ENCODE results near the gene RHEBL1.
"Not testable (repeated sequence)": the region's sequence is repeated elsewhere in the genome, so short reads cannot be mapped to it uniquely, and the experiment has no call there.

The RHEBL1 gene

DNA sequence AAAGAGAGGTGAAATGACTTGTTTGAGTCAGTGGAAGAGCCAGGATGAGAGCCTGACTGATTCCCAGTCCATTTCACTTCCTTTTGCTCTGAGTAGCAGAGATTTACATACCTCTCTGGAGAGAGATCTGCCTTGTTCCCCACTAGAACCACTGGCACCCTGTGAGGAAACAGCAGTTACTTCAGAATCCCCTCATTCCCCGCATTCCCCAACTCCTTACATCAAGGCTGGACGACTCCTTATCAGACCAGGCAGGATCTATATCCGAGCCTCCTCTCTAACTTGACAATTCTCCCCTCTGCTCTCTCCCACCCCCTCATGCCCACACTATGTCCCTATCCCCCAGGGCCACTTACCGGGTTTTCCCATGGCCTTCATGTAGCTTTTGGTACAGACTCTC is 3.7 kb downstream of the RHEBL1 start:
- Histone ChIP-seq H3K4me1 (ENCODE audit: low read length) (peaks cover 14% of the 10 kb centered on the region), H4K20me1 (ENCODE audit: insufficient read depth, low read length) (no peaks in the 10 kb centered on the region), H2AFZ (ENCODE audit: low read depth, low read length) (no peak overlapping the region), H3K4me3 (ENCODE audit: low read length) (no peak overlapping the region), H3K4me2 (ENCODE audit: low read length) (no peak overlapping the region), H3K79me2 (ENCODE audit: low read length) (peaks cover 10% of the 10 kb centered on the region), H3K27me3 (ENCODE audit: low read depth, low read length) (no peaks in the 10 kb centered on the region), H3K9me3 (ENCODE audit: insufficient read depth, low read length) (no peaks in the 10 kb centered on the region), H3K27ac (ENCODE audit: low read length) (no peak overlapping the region), H3K36me3 (replicated peaks; ENCODE audit: low read depth, low read length) (no peaks in the 10 kb centered on the region), H3K9ac (ENCODE audit: low read length) (no peak overlapping the region)
- TF ChIP-seq, protein P1, sequence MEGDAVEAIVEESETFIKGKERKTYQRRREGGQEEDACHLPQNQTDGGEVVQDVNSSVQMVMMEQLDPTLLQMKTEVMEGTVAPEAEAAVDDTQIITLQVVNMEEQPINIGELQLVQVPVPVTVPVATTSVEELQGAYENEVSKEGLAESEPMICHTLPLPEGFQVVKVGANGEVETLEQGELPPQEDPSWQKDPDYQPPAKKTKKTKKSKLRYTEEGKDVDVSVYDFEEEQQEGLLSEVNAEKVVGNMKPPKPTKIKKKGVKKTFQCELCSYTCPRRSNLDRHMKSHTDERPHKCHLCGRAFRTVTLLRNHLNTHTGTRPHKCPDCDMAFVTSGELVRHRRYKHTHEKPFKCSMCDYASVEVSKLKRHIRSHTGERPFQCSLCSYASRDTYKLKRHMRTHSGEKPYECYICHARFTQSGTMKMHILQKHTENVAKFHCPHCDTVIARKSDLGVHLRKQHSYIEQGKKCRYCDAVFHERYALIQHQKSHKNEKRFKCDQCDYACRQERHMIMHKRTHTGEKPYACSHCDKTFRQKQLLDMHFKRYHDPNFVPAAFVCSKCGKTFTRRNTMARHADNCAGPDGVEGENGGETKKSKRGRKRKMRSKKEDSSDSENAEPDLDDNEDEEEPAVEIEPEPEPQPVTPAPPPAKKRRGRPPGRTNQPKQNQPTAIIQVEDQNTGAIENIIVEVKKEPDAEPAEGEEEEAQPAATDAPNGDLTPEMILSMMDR (IDR thresholded peaks at IDR 0.05; ENCODE audit: low read depth, low read length): no peak

- Histone ChIP-seq H3K79me2 (ENCODE audit: low read length) (peaks cover 23% of the 10 kb centered on the region), H3K4me1 (ENCODE audit: low read length) (peaks cover 10% of the 10 kb centered on the region), H2AFZ (ENCODE audit: low read depth, low read length) (no peak overlapping the region), H3K9me3 (ENCODE audit: insufficient read depth, low read length) (no peaks in the 10 kb centered on the region), H3K4me3 (ENCODE audit: low read length) (no peak overlapping the region), H4K20me1 (ENCODE audit: insufficient read depth, low read length) (no peaks in the 10 kb centered on the region), H3K36me3 (replicated peaks; ENCODE audit: low read depth, low read length) (no peaks in the 10 kb centered on the region), H3K27ac (ENCODE audit: low read length) (no peak overlapping the region), H3K9ac (ENCODE audit: low read length) (no peak overlapping the region), H3K27me3 (ENCODE audit: low read depth, low read length) (no peaks in the 10 kb centered on the region), H3K4me2 (ENCODE audit: low read length) (no peak overlapping the region)
- TF ChIP-seq EZH2phosphoT487 (IDR thresholded peaks at IDR 0.05; ENCODE audit: low read depth): no peak
- TF ChIP-seq, protein P1 (IDR thresholded peaks at IDR 0.05; ENCODE audit: low read depth, low read length): no peak
Observed at GRCh38 chr12:49064767-49065152, 5.0 kb downstream of the RHEBL1 start.

- not testable (repeated sequence) for H3K9ac ChIP-seq (ENCODE audit: low read length); H3K9me3 ChIP-seq (ENCODE audit: insufficient read depth, low read length); H3K4me3 ChIP-seq (ENCODE audit: low read length); H3K36me3 ChIP-seq (replicated peaks; ENCODE audit: low read depth, low read length); H3K27me3 ChIP-seq (ENCODE audit: low read depth, low read length); H3K27ac ChIP-seq (ENCODE audit: low read length); H2AFZ ChIP-seq (ENCODE audit: low read depth, low read length)
- Histone ChIP-seq H3K4me2 (ENCODE audit: low read length) (peak overlapping the region; percentile 97; the same call in 1 of the 2 replicates), H4K20me1 (ENCODE audit: insufficient read depth, low read length) (peaks cover 26% of the 10 kb centered on the region), H3K79me2 (ENCODE audit: low read length) (peaks cover 46% of the 10 kb centered on the region), H3K4me1 (ENCODE audit: low read length) (peaks cover 24% of the 10 kb centered on the region)
Observed at GRCh38 chr12:49061916-49062315, 7.9 kb downstream of the RHEBL1 start.

- Histone ChIP-seq H3K4me3 (ENCODE audit: low read length) (peak overlapping the region; percentile 96), H3K9me3 (ENCODE audit: insufficient read depth, low read length) (no peaks in the 10 kb centered on the region), H3K27ac (ENCODE audit: low read length) (peak overlapping the region; percentile 74), H3K27me3 (ENCODE audit: low read depth, low read length) (no peaks in the 10 kb centered on the region), H2AFZ (ENCODE audit: low read depth, low read length) (peak overlapping the region; percentile 97), H3K4me2 (ENCODE audit: low read length) (peak overlapping the region; percentile 97), H3K9ac (ENCODE audit: low read length) (peak overlapping the region; percentile 93), H3K36me3 (replicated peaks; ENCODE audit: low read depth, low read length) (peaks cover 3% of the 10 kb centered on the region), H4K20me1 (ENCODE audit: insufficient read depth, low read length) (peaks cover 34% of the 10 kb centered on the region), H3K4me1 (ENCODE audit: low read length) (peaks cover 31% of the 10 kb centered on the region), H3K79me2 (ENCODE audit: low read length) (peaks cover 53% of the 10 kb centered on the region)
- TF ChIP-seq, protein P1 (IDR thresholded peaks at IDR 0.05; ENCODE audit: low read depth, low read length): no peak
- TF ChIP-seq EZH2phosphoT487 (IDR thresholded peaks at IDR 0.05; ENCODE audit: low read depth): no peak
Observed at GRCh38 chr12:49061157-49061650, 8.6 kb downstream of the RHEBL1 start.
